ENCODE results near the gene CNTN5.

DNA sequence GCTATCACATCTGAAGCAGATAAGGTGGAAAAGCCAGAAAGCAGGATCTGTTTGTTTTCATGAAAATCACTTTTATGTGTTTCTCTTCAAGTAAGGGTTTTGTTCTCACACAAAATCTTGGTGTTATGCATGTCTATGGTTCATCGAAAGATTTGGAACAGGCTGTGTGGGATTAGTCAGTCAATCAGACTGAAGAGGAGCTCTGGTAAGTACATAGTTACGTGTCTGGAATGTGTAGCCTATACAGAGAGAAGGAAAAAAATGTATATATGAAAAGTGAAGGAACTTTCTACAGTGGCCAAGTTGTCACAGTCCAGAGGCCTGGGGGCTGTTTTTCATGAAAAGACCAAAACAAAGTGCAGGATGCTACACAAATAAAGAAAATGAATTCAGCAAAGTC lies 156.7 kb downstream of the CNTN5 start:
- TF ChIP-seq, protein P1, sequence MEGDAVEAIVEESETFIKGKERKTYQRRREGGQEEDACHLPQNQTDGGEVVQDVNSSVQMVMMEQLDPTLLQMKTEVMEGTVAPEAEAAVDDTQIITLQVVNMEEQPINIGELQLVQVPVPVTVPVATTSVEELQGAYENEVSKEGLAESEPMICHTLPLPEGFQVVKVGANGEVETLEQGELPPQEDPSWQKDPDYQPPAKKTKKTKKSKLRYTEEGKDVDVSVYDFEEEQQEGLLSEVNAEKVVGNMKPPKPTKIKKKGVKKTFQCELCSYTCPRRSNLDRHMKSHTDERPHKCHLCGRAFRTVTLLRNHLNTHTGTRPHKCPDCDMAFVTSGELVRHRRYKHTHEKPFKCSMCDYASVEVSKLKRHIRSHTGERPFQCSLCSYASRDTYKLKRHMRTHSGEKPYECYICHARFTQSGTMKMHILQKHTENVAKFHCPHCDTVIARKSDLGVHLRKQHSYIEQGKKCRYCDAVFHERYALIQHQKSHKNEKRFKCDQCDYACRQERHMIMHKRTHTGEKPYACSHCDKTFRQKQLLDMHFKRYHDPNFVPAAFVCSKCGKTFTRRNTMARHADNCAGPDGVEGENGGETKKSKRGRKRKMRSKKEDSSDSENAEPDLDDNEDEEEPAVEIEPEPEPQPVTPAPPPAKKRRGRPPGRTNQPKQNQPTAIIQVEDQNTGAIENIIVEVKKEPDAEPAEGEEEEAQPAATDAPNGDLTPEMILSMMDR (IDR thresholded peaks at IDR 0.05): no peak
- no peak for TF ChIP-seq POLR2A (IDR thresholded peaks at IDR 0.05)
